ENCODE measurements around the gene OR4N5.
A peak's percentile ranks its signal among the peaks of the same experiment; 100 is the strongest.
"Not testable (repeated sequence)": the region's sequence is repeated elsewhere in the genome, so short reads cannot be mapped to it uniquely, and the experiment has no call there.

OR4N5 gene, protein sequence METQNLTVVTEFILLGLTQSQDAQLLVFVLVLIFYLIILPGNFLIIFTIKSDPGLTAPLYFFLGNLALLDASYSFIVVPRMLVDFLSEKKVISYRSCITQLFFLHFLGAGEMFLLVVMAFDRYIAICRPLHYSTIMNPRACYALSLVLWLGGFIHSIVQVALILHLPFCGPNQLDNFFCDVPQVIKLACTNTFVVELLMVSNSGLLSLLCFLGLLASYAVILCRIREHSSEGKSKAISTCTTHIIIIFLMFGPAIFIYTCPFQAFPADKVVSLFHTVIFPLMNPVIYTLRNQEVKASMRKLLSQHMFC

DNA sequence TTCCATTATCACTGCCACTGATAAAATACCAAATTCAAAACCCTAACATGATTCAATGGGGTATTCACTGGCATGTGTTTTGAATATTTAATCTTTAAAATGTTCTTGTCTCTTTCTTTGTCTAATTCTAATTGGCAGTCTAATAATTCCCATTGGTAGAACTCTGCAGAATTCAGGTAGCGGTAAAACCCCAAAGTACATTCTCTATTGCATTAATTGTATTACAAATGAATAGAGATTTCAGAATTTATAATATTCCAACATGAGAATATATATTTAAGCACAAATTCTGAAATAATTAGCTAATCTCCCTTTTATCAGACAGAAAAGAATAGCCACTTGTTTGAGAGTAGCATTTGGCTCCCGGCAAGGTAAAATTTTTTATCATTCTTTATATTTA, at the start of gene OR4N5:
OR4N5 (plus strand) TSS at position 301 of the 400 bp plus-strand sequence. CDS start 4,916 bp downstream, outside the sequence.
- H3K9ac ChIP-seq: no peak within 1 kb of the TSS
- no peak within 1 kb of the TSS for H3K4me3 ChIP-seq
- no peaks in the 10 kb centered on the region for H3K36me3 ChIP-seq
- H4K20me1 ChIP-seq: no peaks in the 10 kb centered on the region
- H3K27me3 ChIP-seq: no peaks in the 10 kb centered on the region
- no peak for TF ChIP-seq Cebpa-rat (IDR thresholded peaks at IDR 0.05)
- H3K4me2 ChIP-seq: no peak within 1 kb of the TSS
- H3K27ac ChIP-seq: no peak within 1 kb of the TSS
- H3K9me3 ChIP-seq (replicated peaks in 1 of 11): no peaks in the 10 kb centered on the region
- peaks cover 0 to under 1% (median 0%) of the 10 kb centered on the region in 10 experiments; a peak in 1 of 20 replicates for H3K4me1 ChIP-seq

DNA sequence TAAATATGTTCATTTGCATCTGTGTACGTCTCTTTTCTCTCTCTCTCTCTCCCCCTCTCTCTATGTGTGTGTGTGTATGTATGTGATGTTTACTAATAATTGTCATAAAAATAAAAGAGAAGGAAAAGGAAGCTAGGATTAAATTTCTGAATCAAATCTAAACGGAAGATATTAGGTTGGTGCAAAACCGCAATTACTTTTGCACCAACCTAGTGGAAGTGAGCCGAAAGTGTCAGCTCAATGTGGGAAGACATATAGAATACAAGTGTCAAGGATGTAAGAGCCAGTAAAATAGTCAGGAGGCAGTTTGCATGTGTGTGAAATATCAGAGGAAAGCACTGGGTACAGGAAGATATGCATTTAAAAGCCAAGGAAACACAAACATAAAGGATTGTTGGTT, 46.6 kb upstream of the OR4N5 start:
- no peak overlapping the region for H3K27ac ChIP-seq
- H3K36me3 ChIP-seq: no peaks in the 10 kb centered on the region

DNA sequence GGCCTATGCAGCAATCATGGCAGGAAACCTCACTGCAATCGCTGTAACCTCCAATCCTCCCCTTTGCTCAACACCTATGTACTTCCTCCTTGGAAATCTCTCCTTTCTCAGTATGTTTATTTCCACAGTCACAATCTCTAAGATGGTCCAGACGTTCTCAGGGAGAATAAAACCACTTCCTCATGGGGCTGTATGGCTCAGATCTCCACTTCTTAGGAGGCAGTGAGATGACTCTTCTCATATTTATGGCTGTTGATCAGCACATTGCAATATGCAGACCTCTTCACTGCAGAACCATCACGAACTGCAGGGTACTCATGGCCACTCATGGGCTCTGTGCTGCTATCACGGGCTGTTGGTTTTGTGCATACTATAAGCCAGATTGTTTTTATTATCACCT, 45.2 kb upstream of the OR4N5 start:
- no peak overlapping the region for H3K9ac ChIP-seq
- H3K27ac ChIP-seq: no peak overlapping the region
- H4K20me1 ChIP-seq: no peaks in the 10 kb centered on the region
- no peak overlapping the region for H3K4me3 ChIP-seq
- H3K27me3 ChIP-seq: no peaks in the 10 kb centered on the region
- no peak for TF ChIP-seq Cebpa-rat (IDR thresholded peaks at IDR 0.05)
- H3K36me3 ChIP-seq: no peaks in the 10 kb centered on the region
- peaks cover 0 to 9% (median 3%) of the 10 kb centered on the region in 10 experiments; a peak in 9 of 20 replicates for H3K4me1 ChIP-seq
- H3K4me2 ChIP-seq: peak overlapping the region in 3 of 11 experiments; percentile 6 to 14 (median 7); a peak in 3 of 22 replicates
- H3K9me3 ChIP-seq (replicated peaks in 1 of 11): no peaks in the 10 kb centered on the region

More for the DNA sequence above, 46.6 kb upstream of the OR4N5 start:
- Histone ChIP-seq H3K9ac (no peak overlapping the region), H4K20me1 (no peaks in the 10 kb centered on the region), H3K27me3 (no peaks in the 10 kb centered on the region), H3K4me3 (no peak overlapping the region), H3K4me2 (no peak overlapping the region), H3K4me1 (peaks cover 0 to 9% (median 3%) of the 10 kb centered on the region in 10 experiments; a peak in 9 of 20 replicates), H3K9me3 (replicated peaks in 1 of 11) (no peaks in the 10 kb centered on the region)
- no peak for TF ChIP-seq Cebpa-rat (IDR thresholded peaks at IDR 0.05)

DNA sequence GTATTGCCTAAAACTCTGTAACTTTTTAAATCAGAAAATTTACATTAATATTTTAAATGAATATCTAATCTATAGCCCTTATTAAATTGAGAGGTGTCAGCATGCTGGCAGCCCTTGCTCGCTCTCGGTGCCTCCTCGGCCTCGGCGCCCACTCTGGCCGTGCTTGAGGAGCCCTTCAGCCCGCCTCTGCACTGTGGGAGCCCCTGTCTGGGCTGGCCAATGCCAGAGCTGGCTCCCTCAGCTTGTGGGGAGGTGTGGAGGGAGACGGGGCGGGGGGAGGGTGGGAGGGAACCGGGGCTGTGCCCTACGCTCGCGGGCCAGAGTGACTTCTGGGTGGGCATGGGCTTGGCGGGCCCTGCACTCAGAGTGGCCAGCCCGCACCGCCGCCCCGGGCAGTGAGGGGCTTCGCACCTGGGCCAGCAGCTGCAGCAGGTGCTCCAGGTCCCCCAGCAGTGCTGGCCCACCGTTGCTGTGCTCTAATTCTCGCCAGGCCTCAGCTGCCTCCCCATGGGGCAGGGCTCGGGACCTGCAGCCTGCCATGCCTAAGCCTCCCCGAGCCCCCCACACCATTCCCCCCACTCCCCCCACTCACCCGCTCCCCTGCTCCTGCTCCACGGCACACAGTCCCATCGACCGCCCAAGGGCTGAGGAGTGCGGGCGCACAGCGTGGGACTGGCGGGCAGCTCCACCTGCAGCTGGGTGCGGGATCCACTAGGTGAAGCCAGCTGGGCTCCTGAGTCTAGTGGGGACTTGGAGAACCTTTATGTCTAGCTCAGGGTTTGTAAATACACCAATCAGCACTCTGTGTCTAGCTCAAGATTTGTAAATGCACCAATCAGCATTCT, 39.5 kb upstream of the OR4N5 start:
- not testable (repeated sequence) for H3K9ac ChIP-seq; H3K9me3 ChIP-seq (replicated peaks in 1 of 11); H3K4me2 ChIP-seq; H4K20me1 ChIP-seq; H3K36me3 ChIP-seq; H3K27me3 ChIP-seq; H3K27ac ChIP-seq; H3K4me3 ChIP-seq; H3K4me1 ChIP-seq

- H3K4me3 ChIP-seq: no peak within 1 kb of the TSS
- H4K20me1 ChIP-seq: no peaks in the 10 kb centered on the region
- peak in 5 of 11 experiments; percentile 50 to 68 (median 64); a peak in 8 of 22 replicates for TF ChIP-seq Cebpa-rat (IDR thresholded peaks at IDR 0.05)
- no peaks in the 10 kb centered on the region for H3K9me3 ChIP-seq (replicated peaks in 1 of 11)
- H3K36me3 ChIP-seq: no peaks in the 10 kb centered on the region
- no peak within 1 kb of the TSS for H3K9ac ChIP-seq
- no peak within 1 kb of the TSS for H3K27ac ChIP-seq
- no peaks in the 10 kb centered on the region for H3K27me3 ChIP-seq
- H3K4me1 ChIP-seq: no peaks in the 10 kb centered on the region
- no peak within 1 kb of the TSS for H3K4me2 ChIP-seq
Observed at GRCh38 chr14:20110438-20110837, 28.2 kb upstream of the OR4N5 start, which contains the start of gene OR4K17. Gene OR4K17, plus strand, starts transcription at chr14:20110739. Its CDS starts 6,761 bp downstream, at chr14:20117500.

DNA sequence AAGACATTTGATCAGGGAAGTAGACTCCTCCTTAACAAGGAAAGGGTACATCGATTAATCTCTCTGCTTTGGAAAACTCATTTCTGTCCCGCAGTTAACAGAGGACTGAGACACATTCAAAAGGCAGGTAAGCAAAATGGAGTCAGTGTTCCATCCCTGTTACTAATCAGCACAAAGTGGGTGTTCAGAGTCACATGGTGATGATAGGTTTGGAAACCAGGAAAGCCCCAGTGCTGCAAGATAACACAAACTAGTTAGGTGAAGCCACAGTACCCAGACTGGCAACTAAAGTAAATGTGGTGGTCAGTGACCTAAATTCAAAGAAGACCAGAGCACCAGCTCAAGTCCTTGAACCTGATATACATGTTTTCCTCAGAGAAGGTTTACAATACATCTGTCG, 26.3 kb upstream of the OR4N5 start:
- Histone ChIP-seq H3K27ac (no peak overlapping the region), H3K4me1 (no peaks in the 10 kb centered on the region), H3K36me3 (no peaks in the 10 kb centered on the region), H3K4me3 (no peak overlapping the region), H3K9ac (no peak overlapping the region), H3K27me3 (no peaks in the 10 kb centered on the region), H3K4me2 (no peak overlapping the region), H3K9me3 (replicated peaks in 1 of 11) (peaks cover under 1 to 6% (median 3%) of the 10 kb centered on the region in 11 experiments; a peak in 18 of 22 replicates), H4K20me1 (no peaks in the 10 kb centered on the region)
- no peak for TF ChIP-seq Cebpa-rat (IDR thresholded peaks at IDR 0.05)

DNA sequence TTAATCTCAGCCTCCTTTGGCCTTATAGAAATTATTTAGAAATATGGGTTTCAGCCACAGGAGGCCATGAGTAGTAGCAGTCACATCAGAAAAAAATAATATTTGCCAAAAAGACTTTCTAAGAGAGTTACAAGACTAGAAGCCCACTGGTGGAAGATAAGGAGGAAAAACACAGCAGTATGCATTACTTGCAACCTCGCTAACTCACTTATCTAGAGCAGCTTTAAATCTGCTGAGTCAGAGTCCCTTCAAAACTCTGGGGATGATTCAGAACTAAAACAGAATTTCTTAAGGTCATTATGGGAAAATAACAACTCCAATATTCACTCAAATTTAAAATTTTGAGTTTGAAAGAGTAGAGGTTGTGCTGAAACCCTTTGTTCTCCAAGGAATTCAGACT, 21.9 kb upstream of the OR4N5 start:
- Histone ChIP-seq H3K27me3 (no peaks in the 10 kb centered on the region), H3K4me1 (no peaks in the 10 kb centered on the region), H3K9ac (no peak overlapping the region), H4K20me1 (no peaks in the 10 kb centered on the region), H3K4me2 (no peak overlapping the region), H3K36me3 (no peaks in the 10 kb centered on the region), H3K9me3 (replicated peaks in 1 of 11) (peaks cover 24 to 42% (median 40%) of the 10 kb centered on the region in 11 experiments), H3K27ac (no peak overlapping the region), H3K4me3 (no peak overlapping the region)
- no peak for TF ChIP-seq Cebpa-rat (IDR thresholded peaks at IDR 0.05)

DNA sequence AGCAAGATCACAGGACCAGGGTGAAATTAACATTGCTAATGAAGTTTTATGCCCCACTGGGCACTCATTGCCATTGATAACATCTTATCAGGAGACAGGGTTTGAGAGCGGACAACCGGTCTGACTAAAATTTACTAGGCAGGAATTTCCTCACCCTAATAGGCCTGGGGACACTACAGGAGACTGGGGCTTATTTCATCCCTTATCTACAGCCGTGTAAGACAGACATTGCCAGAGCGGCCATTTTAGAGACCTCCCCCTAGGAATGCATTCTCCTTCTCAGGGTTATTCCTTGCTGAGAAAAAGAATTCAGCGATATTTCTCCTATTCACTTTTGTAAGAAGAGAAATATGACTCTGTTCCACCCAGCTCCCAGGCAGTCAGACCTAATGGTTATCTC, 19.8 kb upstream of the OR4N5 start:
- no peak overlapping the region for H3K9ac ChIP-seq
- no peaks in the 10 kb centered on the region for H3K27me3 ChIP-seq
- H3K4me1 ChIP-seq: no peaks in the 10 kb centered on the region
- no peak for TF ChIP-seq Cebpa-rat (IDR thresholded peaks at IDR 0.05)
- no peak overlapping the region for H3K4me2 ChIP-seq
- no peaks in the 10 kb centered on the region for H4K20me1 ChIP-seq
- H3K9me3 ChIP-seq (replicated peaks in 1 of 11): peaks cover 24 to 42% (median 40%) of the 10 kb centered on the region in 11 experiments
- H3K27ac ChIP-seq: no peak overlapping the region
- no peak overlapping the region for H3K4me3 ChIP-seq
- H3K36me3 ChIP-seq: no peaks in the 10 kb centered on the region

GRCh38 chr14:20143911-20144310, 5.3 kb downstream of the OR4N5 start:
- no peaks in the 10 kb centered on the region for H3K9me3 ChIP-seq (replicated peaks in 1 of 11)

More at GRCh38 chr14:20143911-20144310, 5.3 kb downstream of the OR4N5 start:
- peak overlapping the region in 3 of 11 experiments; percentile 60 to 82 (median 74); a peak in 6 of 22 replicates for H3K4me2 ChIP-seq
- H4K20me1 ChIP-seq: no peaks in the 10 kb centered on the region
- no peaks in the 10 kb centered on the region for H3K36me3 ChIP-seq
- H3K4me3 ChIP-seq: no peak overlapping the region
- H3K27me3 ChIP-seq: no peaks in the 10 kb centered on the region
- H3K9ac ChIP-seq: no peak overlapping the region; a peak in 1 of 22 replicates
- TF ChIP-seq Cebpa-rat (IDR thresholded peaks at IDR 0.05): no peak
- H3K4me1 ChIP-seq: peaks cover 0 to 18% (median 0%) of the 10 kb centered on the region in 10 experiments; a peak in 6 of 20 replicates
- peak overlapping the region in 2 of 11 experiments; percentile 10 to 49; a peak in 1 of 22 replicates for H3K27ac ChIP-seq

All from BLaER1 treated with 17β-estradiol and CSF1 and Interleukin-3, amounts not matched to agents 10 nM and 100 nM (cell line).